HG03103 (cell line): Measurements from ENCODE around the gene ASIC4.

ENCODE experiments used
- ATAC-seq: cut with Tn5 transposase; IDR thresholded peaks from one replicate; pipeline ENCODE4 v1.9.1; 2021; ENCODE audit warnings: low read depth; ENCODE audit not compliant: unreplicated experiment

The ASIC4 gene

GRCh38 chr2:219497495-219498279 lies 16.6 kb upstream of the ASIC4 start:
- no peak for ATAC-seq

DNA sequence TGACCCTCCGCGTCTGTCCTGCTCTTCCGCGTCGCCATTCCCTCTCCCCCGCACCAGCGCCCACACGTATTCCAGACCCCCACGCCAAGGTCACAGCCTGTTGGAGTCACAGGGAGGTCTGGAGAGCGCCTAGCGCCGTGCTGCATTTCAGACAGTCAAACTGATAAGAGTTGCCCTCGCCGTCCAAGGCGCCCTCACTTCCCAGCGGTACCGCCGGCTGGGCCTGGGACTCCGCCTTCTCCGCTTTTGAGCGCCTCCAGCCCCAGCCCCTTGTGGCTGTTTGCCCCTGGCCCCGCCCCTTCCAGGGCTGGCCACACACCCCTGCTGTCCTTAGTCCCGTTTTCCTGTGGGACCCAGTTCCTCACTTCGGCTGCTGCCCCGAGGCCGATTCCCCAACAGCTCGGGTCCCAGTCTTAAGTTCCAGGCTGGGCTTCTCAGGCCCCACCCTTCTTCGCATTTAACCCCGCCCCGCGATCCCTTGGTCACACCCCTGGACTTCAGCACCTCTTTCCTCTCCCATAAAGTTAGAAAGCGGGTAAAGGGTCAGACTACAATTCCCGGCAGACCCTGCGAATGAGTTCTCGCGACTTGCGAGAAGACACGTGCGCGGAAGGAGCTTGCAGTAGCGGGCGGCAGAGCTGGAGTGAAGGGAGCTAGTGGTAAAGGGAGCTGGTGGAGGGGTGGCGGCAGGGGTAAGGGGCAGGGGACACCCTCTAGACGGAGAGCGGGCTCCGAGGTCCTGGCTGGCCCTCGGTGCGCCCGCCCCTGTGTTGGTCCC lies 15.8 kb upstream of the ASIC4 start, which contains the start of gene GMPPA:
TSS of gene GMPPA (plus strand) at position 612 of the 778 bp plus-strand sequence. CDS start 1,085 bp downstream, outside the sequence.
- peak; percentile 93 for ATAC-seq

- ATAC-seq: no peak
Observed at GRCh38 chr2:219499058-219499307, 15.3 kb upstream of the ASIC4 start.

DNA sequence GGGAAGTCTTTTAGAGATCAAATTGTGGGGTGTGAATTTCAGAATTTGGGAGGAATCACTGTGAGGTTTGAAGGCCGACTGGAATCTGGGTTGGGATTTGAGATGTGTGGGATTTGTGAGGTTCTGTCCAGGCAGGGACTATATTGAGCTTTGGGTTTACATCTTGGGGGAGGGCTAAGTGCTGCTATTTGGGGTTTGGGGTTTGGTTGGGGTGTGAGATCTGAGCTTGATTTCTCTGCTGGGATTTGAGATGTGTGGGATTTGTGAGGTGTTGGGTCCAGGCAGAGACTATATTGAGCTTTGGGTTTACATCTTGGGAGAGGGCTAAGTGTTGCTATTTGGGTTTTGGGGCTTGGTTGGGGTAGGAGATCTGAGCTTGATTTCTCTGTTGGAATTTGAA lies 14.7 kb upstream of the ASIC4 start:
- no peak for ATAC-seq

DNA sequence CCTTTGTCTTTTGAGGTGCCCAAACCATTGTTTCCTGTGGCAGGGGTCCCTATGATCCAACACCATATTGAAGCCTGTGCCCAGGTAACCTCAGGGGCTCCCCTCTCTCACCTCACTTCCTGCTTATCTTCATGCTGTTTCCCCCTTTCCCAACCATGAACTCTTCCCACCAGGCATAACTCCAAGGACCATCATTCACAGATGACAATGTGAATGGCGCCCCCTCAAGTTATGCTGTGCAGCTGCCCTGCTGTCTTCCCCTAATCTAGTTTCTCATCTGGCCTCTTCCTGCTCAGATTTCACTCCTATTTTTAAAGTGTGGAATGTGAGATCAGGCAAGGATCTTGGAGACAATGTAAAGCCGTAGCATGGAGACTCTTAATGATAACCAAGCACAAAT lies 14.1 kb upstream of the ASIC4 start:
- ATAC-seq: no peak

- ATAC-seq: no peak
Observed at GRCh38 chr2:219501849-219502248, 12.4 kb upstream of the ASIC4 start.

DNA sequence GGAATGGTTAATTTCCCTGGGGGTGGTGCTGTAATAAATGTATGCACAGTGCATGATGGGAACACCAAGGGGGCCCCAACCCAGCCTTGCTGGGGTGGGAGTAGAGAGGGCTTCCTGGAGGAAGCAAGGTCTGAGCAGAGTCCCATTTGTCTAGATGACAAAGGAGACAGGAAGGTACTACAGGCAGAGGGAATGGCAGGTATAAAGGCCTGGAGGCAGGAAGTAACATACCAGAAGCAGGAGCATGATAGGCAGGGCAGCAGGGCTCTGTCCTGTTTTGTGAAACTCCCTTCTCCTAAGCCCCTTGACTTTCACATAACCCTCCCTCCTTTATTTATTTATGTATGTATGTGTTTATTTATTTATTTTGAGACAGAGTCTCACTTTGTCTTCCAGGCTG lies 11.7 kb upstream of the ASIC4 start:
- no peak for ATAC-seq

- ATAC-seq: no peak
Observed at GRCh38 chr2:219505585-219505984, 8.7 kb upstream of the ASIC4 start.

DNA sequence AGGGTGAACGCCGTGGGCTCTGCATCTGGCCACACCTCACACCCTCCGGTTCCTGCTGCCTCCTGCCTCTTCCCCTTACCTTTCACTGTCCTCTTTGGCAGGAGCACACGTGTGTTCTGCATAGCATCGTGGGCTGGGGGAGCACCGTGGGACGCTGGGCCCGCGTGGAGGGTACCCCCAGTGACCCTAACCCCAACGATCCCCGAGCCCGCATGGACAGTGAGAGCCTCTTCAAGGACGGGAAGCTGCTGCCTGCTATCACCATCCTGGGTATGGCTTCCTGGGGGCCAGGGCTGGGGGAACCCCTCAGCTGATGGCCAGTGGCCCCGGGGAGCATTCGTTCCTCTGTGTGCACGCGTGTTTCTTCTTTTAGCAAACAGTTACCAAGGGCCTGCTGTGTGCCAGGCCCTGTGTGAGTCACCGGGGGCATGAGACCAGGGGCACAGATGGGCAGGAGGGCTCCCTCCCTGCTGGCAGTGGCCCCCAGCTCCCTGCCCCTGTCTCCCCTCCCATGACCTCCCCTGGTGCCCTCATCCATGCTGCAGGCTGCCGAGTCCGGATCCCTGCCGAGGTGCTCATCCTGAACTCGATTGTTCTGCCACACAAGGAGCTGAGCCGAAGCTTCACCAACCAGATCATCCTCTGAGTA lies 8.0 kb upstream of the ASIC4 start:
- ATAC-seq: no peak

- no peak for ATAC-seq
Observed at GRCh38 chr2:219506802-219507526, 7.3 kb upstream of the ASIC4 start.

- no peak for ATAC-seq
Observed at GRCh38 chr2:219507581-219508443, 6.5 kb upstream of the ASIC4 start.

DNA sequence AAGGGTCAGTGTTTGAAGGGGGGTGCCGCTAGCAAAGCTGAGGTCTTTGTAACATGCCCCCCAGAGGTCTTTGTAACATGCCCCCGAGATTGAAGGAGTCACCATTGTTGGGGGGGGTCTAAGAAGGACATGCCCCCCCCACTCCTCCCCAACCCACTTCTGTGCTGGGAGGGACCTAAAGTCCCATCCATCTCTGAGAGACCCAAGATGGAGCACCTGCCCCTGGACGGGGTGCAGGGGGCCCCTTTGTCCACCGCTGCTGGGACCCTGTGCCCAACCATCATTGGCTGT lies 5.9 kb upstream of the ASIC4 start:
- ATAC-seq: no peak

DNA sequence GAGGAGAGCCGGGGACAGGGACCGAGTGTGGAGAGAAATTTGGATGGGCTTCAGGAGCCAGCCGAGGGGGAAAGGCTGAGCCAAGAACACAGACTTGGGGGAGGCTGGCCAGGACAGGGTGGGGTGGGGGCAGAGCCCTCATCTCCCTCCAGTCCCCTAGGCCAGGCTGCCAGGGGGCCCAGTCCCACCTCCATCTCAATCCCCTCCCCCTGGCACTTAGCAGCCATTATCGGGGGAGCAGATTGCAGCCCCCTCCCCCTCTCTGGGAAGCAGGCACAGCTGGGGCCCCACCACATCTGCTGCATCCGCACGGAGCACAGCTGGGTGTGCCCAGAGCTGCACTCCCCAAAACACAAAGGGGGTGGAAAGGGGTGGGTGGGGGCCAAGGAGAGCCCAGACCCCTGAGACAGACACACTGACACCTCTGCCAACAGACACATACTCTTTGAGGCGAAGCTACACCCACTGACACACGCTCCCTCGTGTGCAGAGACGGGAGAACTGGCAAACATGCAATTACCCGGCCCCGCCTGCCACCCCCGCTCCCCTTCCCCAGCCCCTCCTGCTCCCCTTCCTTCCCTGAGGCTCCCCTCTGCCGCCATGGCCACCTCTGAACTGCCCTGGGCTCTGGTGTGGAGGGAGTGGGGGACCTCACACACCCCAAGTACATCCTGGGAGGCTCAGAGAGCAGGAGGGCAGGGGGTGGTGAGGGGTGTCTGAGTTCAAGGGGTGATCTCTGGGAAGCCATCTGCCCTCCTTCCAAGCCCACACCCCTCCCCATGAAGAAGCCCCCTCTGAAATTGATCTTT lies 5.1 kb upstream of the ASIC4 start:
- peak; percentile 9 for ATAC-seq

GRCh38 chr2:219509780-219510511 lies 4.3 kb upstream of the ASIC4 start:
- peak; percentile 61 for ATAC-seq

GRCh38 chr2:219510512-219511135 lies 3.7 kb upstream of the ASIC4 start:
- ATAC-seq: no peak

- no peak for ATAC-seq
Observed at GRCh38 chr2:219511547-219512325, 2.5 kb upstream of the ASIC4 start.

GRCh38 chr2:219512524-219513216 lies 1.6 kb upstream of the ASIC4 start:
- ATAC-seq: no peak
